Lung (tissue), 12 donors: ENCODE results near the gene C11orf91. TPM values are rescaled to one million over a fixed set of nuclear protein-coding genes. Genes with fewer than 3 reads are reported as not detected.

ENCODE experiments used
- ATAC-seq: fragments of 200-7000 bp; cut with Tn5 transposase; one replicate; pipeline ENCODE4 v1.9.1; 2020; ENCODE audit warnings: moderate number of reproducible peaks; ENCODE audit not compliant: insufficient read depth, low FRiP score
- DNase-seq, 3 donors: peaks; one replicate each; pipeline ENCODE4 v3.0.0-alpha.2; 2013 to 2017
- H3K27ac ChIP-seq, 2 donors: one replicate each; pipeline ENCODE4 v1.5.1; 2013; ENCODE audit warnings: mild to moderate bottlenecking in 2 of 2, moderate library complexity in 2 of 2, control low read depth in 1 of 2, inconsistent platforms in 1 of 2, low read depth in 1 of 2, low read length in 1 of 2
- H3K27me3 ChIP-seq, 3 donors: one replicate each; pipeline ENCODE4 v1.5.1; 2013; ENCODE audit warnings: low read length in 2 of 3; ENCODE audit not compliant: control insufficient read depth in 3 of 3, insufficient read depth in 3 of 3
- H3K36me3 ChIP-seq, 4 donors: one replicate each; pipeline ENCODE4 v1.5.1; 2013; ENCODE audit warnings: low read length in 4 of 4, mild to moderate bottlenecking in 1 of 4, moderate library complexity in 1 of 4; ENCODE audit not compliant: control insufficient read depth in 4 of 4, insufficient read depth in 4 of 4
- H3K4me1 ChIP-seq, 5 donors: one replicate each; pipeline ENCODE4 v1.5.1; 2013; ENCODE audit warnings: low read length in 5 of 5, mild to moderate bottlenecking in 2 of 5, moderate library complexity in 1 of 5; ENCODE audit not compliant: control insufficient read depth in 5 of 5, insufficient read depth in 5 of 5
- H3K4me3 ChIP-seq: one replicate; pipeline ENCODE4 v1.5.1; 2013; ENCODE audit warnings: mild to moderate bottlenecking, control low read depth, moderate library complexity
- H3K9ac ChIP-seq, 2 donors: one replicate each; pipeline ENCODE4 v1.5.1; 2013; ENCODE audit warnings: low read length in 2 of 2, control low read depth in 1 of 2; ENCODE audit not compliant: insufficient read depth in 1 of 2
- H3K9me3 ChIP-seq, 4 donors: one replicate each; pipeline ENCODE4 v1.5.1; 2013; ENCODE audit warnings: low read length in 3 of 4, mild to moderate bottlenecking in 1 of 4, moderate library complexity in 1 of 4; ENCODE audit not compliant: control insufficient read depth in 4 of 4, insufficient read depth in 3 of 4
- WGBS, 2 donors: extraction: QIAGEN DNeasy Blood & Tissue Kit; methylation state at CpG; one replicate each; pipeline ENCODE4 v1.1.7; 2013; 5-methylcytosine and 5-hydroxymethylcytosine counted together
- polyA plus RNA-seq, 2 donors: library from polyadenylated mRNA; stranded (reverse); fragments of 200-250 nt; gene quantifications; one replicate each; pipeline ENCODE4 v1.2.1, GENCODE V29; 2013
- total RNA-seq, 2 donors: library from RNA; depleted of rRNA in 1 of 2; stranded (reverse); fragments of >200 nt in 1 of 2; gene quantifications; one replicate each; pipeline ENCODE4 v1.2.1, GENCODE V29; 2014 to 2021
- TF ChIP-seq, protein P1 (sequence below): IDR thresholded peaks from 2 replicates; pipeline ENCODE4 v1.5.1; 2012; ENCODE audit warnings: mild to moderate bottlenecking; ENCODE audit errors: control extremely low read depth, extremely low read depth
- donor health status: control.
- donor health status: control.
- donor health status: Bipolar disorder and iron deficiency.
- donor health status: healthy.
- donor health status: DM: yes; HTN: yes; CAD: no.

Gene C11orf91
- total and polyA plus RNA-seq, 4 donors = 0.58 to 3.6 TPM; not detected in 2

GRCh38 chr11:33672273-33672672 lies 28.4 kb downstream of the C11orf91 start:
- no peak overlapping the region for H3K27ac ChIP-seq
- H3K36me3 ChIP-seq = no peaks in the 10 kb centered on the region
- TF ChIP-seq, protein P1, sequence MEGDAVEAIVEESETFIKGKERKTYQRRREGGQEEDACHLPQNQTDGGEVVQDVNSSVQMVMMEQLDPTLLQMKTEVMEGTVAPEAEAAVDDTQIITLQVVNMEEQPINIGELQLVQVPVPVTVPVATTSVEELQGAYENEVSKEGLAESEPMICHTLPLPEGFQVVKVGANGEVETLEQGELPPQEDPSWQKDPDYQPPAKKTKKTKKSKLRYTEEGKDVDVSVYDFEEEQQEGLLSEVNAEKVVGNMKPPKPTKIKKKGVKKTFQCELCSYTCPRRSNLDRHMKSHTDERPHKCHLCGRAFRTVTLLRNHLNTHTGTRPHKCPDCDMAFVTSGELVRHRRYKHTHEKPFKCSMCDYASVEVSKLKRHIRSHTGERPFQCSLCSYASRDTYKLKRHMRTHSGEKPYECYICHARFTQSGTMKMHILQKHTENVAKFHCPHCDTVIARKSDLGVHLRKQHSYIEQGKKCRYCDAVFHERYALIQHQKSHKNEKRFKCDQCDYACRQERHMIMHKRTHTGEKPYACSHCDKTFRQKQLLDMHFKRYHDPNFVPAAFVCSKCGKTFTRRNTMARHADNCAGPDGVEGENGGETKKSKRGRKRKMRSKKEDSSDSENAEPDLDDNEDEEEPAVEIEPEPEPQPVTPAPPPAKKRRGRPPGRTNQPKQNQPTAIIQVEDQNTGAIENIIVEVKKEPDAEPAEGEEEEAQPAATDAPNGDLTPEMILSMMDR = no peak
- 90 to 94% methylated on average over 4 of the region's 4 CpGs for whole genome bisulfite sequencing, 2 donors
- H3K4me1 ChIP-seq = peaks cover 0 to 2% (median 0%) of the 10 kb centered on the region in 5 donors
- no peak overlapping the region for H3K4me3 ChIP-seq
- H3K9me3 ChIP-seq = no peaks in the 10 kb centered on the region
- no peak overlapping the region for H3K9ac ChIP-seq
- DNase-seq (no peak), ATAC-seq (no peak)
- no peaks in the 10 kb centered on the region for H3K27me3 ChIP-seq

- H3K4me1 ChIP-seq = peaks cover 0 to 2% (median 0%) of the 10 kb centered on the region in 5 donors
These were observed 30.2 kb downstream of the C11orf91 start for GRCh38 chr11:33670250-33671011.

GRCh38 chr11:33669598-33670249 lies 30.9 kb downstream of the C11orf91 start:
- DNase-seq = no peak
- 83 to 86% methylated on average over 5 of the region's 5 CpGs for WGBS, 2 donors

More at GRCh38 chr11:33670250-33671011, 30.2 kb downstream of the C11orf91 start:
- DNase-seq (no peak), ATAC-seq (no peak)
- no peak overlapping the region for H3K4me3 ChIP-seq
- 69 to 77% methylated on average over 5 of the region's 5 CpGs for WGBS, 2 donors
- no peaks in the 10 kb centered on the region for H3K36me3 ChIP-seq
- no peaks in the 10 kb centered on the region for H3K9me3 ChIP-seq
- no peaks in the 10 kb centered on the region for H3K27me3 ChIP-seq
- TF ChIP-seq, protein P1 = no peak
- no peak overlapping the region for H3K9ac ChIP-seq
- H3K27ac ChIP-seq = no peak overlapping the region

More at GRCh38 chr11:33669598-33670249, 30.9 kb downstream of the C11orf91 start:
- Histone ChIP-seq H3K4me1 (no peaks in the 10 kb centered on the region), H3K36me3 (no peaks in the 10 kb centered on the region), H3K27me3 (no peaks in the 10 kb centered on the region), H3K9me3 (no peaks in the 10 kb centered on the region), H3K4me3 (no peak overlapping the region), H3K27ac (no peak overlapping the region), H3K9ac (no peak overlapping the region)
- ATAC-seq = no peak
- TF ChIP-seq, protein P1 = no peak
